Medulla oblongata (tissue), 1 donor: ENCODE data around the gene DENND4A.
"Not testable (repeated sequence)": the region's sequence is repeated elsewhere in the genome, so short reads cannot be mapped to it uniquely, and the experiment has no call there.

Source experiments
- DNase-seq: peaks from one replicate; pipeline ENCODE4 v3.0.0-alpha.2; 2015; ENCODE audit errors: extremely low spot score

Gene DENND4A

DNA sequence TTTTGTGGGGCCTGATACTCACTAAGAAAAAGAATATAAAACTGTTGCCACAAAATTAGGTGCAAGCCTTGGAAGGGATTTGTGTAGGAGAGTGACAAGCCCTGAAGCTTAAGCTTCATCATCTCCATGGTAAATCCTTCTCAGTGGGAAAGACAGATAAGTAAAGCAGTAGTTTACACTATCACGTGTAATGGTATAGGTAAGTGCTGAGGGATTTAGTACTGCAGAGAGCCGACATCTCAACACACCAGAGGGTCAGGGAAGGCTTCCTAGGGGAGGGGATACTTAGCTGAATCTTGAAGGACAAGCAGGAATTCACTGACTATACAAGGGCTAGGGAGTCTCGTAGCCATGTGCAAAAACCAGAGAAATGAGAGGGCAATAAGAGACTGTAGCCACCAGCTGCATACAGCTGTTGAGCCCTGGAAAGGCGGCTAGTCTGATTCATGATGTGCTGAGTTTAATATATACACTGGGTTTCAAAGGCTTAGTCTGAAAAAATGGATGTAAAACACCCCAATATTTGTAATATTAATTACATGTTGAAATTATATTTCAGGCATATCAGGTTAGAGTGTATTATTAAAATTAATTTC lies 159.2 kb downstream of the DENND4A start:
- DNase-seq, result no peak

DNA sequence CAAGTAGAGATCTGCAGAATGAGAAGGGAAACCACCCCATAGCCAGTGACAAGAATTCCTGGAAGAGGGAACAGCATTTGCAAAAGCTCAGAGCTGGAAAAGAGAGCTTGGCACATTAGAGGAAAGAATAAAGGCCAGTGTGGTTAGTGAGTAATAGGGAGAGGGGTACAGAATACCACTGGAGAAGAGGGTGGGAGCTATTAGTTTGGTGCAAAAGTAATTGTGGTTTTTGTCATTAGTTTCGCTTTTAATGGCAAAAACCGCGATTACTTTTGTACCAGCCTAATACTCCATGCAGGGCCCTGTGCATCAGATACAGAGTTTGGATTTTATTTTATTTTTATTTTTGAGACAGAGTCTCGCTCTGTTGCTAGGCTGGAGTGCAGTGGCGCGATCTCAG lies 160.6 kb downstream of the DENND4A start:
- no peak for DNase-seq

DNA sequence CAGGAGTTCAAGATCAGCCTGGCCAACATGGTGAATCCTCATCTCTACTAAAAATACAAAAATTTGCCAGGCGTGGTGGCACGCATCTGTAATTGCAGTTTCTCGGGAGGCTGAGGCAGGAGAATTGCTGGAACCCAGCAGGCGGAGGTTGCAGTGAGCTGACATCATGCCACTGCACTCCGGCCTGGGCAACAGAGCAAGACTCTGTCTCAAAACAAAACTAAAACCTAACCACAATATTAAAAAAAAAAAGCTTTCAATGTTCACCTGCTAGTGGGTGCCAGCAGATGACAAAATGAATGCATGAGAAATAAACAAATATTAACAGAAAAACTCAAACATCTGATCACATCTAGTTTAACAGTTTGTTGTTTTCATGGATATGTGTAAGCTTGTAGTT lies 161.3 kb downstream of the DENND4A start:
- DNase-seq, result no peak

DNA sequence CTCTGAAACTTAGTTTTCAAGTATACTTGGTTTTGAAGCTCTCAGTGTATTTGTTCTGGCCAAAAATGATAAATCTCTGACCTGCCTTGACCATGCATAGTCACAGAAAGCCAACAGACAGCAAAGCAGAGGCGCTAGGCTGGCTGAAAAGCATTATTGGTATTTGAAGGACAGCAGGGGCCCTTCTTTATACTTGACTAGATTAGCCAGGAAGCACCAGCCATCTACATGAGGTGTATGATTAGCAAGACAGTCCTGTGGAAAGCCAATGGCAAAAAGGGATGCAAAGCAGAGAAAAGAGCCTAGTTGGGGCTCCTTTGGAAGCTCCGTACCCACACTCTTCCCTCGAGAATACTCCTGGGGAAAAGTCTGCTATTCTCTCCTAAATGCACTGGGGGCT lies 162.5 kb downstream of the DENND4A start:
- no peak for DNase-seq

DNA sequence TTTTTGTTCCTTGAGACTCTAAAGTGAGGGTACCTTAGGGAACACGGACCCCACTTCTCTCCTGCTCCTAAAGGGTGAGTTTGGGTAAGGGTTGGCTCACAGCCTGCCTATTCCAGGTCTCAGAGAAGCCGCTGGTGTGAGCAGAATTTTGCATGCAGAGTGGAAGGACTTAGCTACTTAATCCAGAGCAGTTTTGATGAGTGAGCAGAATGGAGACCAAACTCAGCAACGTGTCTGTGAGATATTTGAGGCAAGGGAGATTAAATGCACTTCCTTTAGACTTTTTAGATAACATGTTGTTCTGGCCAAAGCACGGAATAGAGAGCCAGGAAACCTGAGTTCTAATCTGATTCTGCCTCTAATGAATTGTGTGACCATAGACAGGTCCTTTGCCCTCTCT lies 165.2 kb downstream of the DENND4A start:
- no peak for DNase-seq

DNA sequence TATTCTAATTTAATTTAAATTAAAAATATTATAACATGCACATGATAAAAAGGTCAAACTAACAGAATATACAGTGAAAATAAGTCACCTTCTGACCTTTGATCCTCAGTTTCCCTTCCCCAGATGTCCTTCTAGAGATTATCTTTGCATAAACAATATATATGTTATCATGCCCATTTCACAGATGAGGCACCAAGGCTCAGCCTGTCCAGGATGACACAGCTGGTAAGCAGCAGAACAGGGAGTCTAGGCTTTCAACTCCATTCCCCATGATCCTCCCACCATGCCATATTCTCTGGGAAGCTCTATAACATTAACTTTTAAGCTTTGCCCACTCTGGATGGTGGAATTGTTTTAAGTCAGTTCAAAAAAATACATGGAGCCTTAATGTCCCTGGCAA lies 169.0 kb downstream of the DENND4A start:
- no peak for DNase-seq

DNA sequence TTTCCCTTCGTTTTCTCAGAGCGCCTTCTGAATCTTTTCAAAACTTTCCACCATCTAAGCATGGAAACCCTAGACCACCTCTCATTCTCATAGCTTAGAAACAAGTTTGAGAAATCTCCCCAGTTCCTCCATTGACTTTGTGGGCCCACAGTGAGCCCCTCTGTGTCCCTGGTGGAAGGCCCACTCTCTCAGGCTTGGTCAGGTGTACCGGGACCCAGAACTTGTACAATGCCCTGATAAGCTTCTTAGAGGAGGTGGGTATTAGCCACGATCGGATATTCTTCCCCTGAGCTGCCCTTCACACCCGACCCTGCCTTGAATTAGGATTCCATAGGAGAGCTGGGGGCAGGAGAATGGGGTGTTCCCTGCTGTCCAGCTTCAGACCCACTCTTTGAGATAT lies 170.5 kb downstream of the DENND4A start, which contains the start of gene SLC24A1:
Gene SLC24A1 (plus strand): TSS at position 301 of the 400 bp plus-strand sequence. CDS start 2,143 bp downstream, outside the sequence.
- no peak for DNase-seq

DNA sequence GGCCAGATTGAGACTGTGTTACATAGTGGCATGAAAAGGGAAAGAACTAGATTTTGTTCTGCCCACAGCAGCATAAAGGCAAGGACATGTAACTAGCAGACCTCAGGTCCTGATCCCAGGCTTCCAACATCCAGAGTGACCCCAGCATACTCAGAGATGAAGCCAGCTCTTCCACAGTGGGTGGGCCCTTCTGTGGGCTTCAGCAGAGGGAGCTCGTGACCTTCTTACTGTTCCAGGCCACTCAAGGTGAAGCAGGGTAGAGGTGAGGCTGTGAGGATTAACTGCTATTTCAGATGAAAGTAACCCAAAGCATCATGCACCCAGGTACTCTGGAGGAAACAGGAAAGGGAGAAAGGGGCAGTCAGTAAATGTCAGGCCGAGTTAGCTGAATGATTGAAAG lies 171.3 kb downstream of the DENND4A start:
- no peak for DNase-seq

DNA sequence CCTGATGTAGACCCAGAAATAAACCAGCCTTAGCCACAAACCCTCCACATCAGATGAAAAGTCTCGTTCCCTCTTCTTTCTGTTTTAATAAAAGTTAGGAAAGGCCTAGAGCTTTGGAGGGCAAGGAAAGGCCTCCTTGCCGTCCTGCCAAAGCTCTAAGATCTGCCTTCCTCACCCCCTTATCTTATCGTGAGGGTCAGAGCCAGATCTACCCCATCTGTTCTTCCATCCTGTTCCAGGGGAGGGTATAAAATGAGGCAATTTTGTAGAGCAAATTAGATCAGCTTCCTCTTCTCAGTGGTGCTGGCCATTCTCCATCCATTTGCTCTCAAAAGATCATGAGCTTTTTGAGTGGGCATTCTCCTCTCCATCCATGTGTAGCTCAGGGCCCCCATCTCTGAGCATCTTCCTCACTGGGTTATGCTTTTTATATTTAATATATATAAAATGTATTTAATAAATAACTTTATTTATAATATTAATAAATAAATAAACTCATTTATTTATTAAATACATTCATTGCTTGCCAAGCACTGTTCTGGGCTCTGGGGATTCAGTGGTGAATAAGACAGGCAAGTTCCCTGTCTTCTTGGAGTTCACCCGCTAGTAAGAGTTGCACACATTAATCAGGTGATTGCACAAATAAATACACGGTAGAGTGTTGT lies 172.3 kb downstream of the DENND4A start:
- DNase-seq, result no peak

DNA sequence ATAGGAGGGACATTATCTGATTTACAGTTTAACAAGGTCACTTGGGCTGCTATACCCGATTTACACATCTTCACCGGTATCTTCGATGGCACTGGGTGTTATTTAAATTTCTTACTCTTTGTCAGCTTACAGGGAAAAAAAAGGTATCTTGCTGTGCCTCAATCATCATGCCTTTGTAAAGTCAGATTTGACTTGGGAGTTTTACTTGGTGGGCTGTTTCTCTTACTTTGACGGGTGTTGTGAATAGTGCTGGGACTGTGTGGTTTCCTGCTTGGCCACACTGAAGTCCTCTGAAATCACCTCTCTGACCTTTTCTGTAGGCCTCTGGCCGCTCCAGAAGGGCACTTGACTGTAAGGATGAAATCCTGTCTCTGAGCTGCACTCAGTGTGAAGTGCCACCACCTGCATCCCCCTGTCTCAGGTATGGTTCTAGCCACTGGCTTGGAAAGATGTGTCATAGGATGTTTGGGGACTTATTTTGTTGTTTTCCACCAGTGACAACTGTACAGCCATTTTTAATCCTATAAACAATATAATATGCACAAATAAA lies 173.5 kb downstream of the DENND4A start:
- DNase-seq, result no peak

DNA sequence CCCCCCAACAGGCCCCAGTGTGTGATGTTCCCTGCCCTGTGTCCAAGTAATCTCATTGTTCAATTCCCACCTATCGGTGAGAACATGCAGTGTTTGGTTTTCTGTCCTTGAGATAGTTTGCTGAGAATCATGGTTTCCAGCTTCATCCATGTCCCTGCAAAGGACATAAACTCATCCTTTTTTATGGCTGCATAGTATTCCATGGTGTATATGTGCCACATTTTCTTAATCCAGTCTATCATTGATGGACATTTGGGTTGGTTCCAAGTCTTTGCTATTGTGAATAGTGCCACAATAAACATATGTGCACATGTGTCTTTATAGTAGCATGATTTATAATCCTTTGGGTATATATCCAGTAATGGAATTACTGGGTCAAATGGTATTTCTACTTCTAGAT lies 176.2 kb downstream of the DENND4A start:
- DNase-seq, result not testable (repeated sequence)

DNA sequence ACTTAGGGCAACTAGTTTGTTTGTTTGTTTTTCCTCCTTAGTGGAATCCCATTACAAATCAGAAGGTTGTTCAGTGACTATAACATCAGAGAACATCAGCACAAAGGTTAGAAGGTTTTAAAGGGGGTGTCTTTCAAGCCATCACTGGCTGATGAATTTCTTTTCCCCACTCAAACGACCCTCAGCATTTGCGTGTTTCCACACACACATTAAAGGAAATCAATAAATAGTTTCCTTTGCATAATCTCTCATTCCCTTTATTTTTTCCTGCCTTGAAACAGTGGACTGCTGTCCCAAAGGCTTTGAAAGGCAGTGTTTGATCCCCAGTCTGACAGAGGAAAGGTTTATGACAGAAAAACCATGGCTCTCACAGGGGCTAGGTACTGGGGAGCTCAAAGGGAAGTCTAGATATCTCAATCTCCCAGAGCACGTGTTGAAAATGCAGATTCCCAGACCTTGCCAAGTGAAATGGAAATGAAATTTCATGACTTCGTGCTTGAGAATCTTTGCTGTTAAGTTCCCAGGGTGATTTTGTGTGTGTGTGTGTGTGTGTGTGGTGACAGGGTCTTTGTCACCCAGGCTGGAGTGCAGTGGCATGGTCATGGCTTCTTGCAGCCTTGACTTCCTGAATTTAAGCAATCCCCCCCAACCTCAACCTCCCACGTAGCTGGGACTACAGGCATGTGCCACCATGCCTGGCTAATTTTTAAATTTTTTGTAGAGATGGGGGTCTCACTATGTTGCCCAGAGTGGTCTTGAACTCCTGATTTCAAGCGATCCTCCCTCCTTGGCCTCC lies 178.9 kb downstream of the DENND4A start:
- DNase-seq, result no peak

DNA sequence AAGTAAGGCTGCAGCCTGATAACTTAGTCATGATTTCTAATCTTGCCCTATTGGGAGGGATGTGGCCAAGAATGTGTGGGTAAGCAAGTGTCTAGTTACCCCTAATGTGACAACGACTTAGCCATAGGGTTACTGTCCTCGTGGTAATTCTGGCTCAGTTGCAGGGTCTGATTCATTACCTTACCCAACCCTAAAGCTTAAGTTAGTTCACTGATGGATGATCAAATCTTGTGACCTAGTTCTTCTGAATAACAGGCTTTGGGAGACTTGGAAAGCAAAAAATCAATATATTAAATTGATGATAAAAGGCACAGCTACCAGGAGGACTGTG lies 179.5 kb downstream of the DENND4A start:
- no peak for DNase-seq

DNA sequence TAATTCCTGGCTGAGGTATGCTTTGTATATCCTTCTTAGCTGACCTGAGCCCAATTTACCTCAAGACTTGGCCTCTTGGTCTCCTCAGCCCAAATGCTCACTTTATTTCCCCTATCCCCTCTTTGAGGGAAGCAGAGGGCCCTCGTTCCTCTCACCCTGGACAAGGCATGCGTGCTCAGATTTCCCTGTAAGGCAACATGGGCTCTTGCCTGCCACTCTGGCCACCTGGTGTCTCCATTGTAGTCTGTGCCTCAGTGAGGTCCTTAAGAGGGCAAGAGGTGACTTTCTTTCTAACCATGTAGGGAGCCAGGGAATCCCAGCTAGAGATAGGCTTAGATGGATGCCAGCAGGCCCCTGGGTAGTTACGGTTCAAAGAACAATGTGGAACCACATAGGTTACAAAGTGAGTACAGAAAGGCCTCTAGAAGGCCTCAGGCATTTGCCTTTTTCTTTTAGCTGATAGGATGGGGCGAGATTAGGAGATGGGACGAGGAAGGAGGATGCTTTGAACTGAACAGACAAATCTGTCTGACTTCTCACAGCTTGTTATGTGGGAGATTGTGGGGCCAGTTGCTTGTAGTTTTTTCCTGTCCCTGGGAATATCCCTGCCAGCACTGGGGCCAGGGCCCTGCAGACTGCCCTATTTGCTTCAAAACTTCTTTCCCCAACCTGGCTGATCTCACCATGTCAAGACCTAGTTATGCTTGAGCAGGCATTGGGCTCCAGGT lies 180.0 kb downstream of the DENND4A start:
- no peak for DNase-seq

DNA sequence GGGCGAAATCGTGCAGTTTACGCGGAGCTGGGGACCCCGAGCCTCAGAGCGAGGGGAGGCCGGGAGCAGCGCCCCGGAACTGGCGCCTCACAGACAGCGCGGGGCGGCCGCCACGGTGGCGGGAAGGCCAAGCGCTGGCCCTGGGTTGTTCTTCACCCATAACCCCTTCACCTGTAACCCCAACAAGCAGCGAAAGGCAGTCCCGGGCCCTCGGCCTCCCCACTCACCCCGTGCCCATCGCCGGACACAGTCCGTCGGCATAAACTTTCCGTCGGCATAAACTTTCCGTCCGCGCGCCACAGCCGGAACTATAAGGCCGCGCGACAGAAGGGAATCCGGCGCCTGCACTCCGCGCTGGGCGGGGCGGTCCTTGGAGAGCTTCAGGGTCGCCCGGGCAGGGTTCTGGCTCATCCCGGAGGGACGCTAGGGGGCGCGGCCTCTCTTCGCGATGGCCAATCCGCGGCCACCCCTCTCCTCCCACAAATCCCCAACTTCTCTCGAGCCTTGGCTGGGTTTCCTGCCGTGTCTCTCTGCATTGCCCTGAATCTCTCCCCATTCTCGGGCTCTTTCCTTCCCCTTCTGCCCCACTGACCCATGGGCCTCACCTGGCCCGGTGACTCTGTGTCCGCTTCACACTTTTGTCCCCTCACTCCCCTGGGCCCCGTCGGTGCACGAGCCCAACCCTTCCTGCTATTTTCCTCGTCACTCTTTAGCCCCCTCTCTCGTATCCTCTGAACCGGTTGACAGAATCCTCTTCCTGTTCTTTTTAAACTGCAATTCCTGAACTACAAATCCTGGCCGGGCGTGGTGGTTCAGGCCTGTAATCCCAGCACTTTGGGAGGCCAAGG lies 181.0 kb downstream of the DENND4A start, which contains the start of gene INTS14:
Gene INTS14 (minus strand): TSS at position 261 of the 848 bp plus-strand sequence. CDS start 3,751 bp downstream, outside the sequence.
- DNase-seq, result peak; percentile 98
